OCI-LY1 (cell line): Measurements from ENCODE around the gene RIPOR2.

Experiments used
- H2AFZ ChIP-seq: fragments of 200-600 bp; sonication (generic), shearing (Covaris generic); 2 replicates; pipeline ENCODE4 v1.6.0; 2014; ENCODE audit warnings: antibody characterized with exemption, mild to moderate bottlenecking, low read length
- H3F3A ChIP-seq: fragments of 200-600 bp; sonication (generic), shearing (Covaris generic); 2 replicates; pipeline ENCODE4 v1.6.0; 2014; ENCODE audit warnings: mild to moderate bottlenecking, antibody characterized with exemption, low read length, moderate library complexity; ENCODE audit not compliant: insufficient read depth
- H3K27ac ChIP-seq: fragments of 200-600 bp; sonication (generic); 2 replicates; pipeline ENCODE4 v1.5.1; 2014; ENCODE audit warnings: low read length, mixed run types, mild to moderate bottlenecking, low read depth; ENCODE audit not compliant: poor library complexity, severe bottlenecking
- H3K27me3 ChIP-seq: fragments of 200-600 bp; sonication (generic); 2 replicates; pipeline ENCODE4 v1.6.0; 2014; ENCODE audit warnings: antibody characterized with exemption, mild to moderate bottlenecking, low read length, moderate library complexity; ENCODE audit not compliant: insufficient read depth
- H3K36me3 ChIP-seq: fragments of 200-600 bp; sonication (generic); 2 replicates; pipeline ENCODE4 v1.6.1; 2014; ENCODE audit warnings: mild to moderate bottlenecking, antibody characterized with exemption, low read length, moderate library complexity, mixed read lengths; ENCODE audit not compliant: insufficient read depth
- H3K4me1 ChIP-seq: fragments of 200-600 bp; sonication (generic); 2 replicates; pipeline ENCODE4 v1.5.1; 2014; ENCODE audit warnings: mild to moderate bottlenecking, low read length, moderate library complexity; ENCODE audit not compliant: insufficient read depth, severe bottlenecking
- H3K4me2 ChIP-seq: fragments of 200-600 bp; sonication (generic), shearing (Covaris generic); 2 replicates; pipeline ENCODE4 v1.6.1; 2014; ENCODE audit warnings: low read length
- H3K4me3 ChIP-seq: fragments of 200-600 bp; sonication (generic); 2 replicates; pipeline ENCODE4 v1.5.1; 2014; ENCODE audit warnings: low read length, low read depth, mild to moderate bottlenecking, mixed read lengths; ENCODE audit not compliant: poor library complexity, severe bottlenecking
- H3K79me2 ChIP-seq: fragments of 200-600 bp; shearing (Covaris generic); 2 replicates; pipeline ENCODE4 v1.6.1; 2016; ENCODE audit warnings: mixed run types, low read length, mixed read lengths; ENCODE audit not compliant: insufficient read depth
- H3K9ac ChIP-seq: fragments of 200-600 bp; sonication (generic), shearing (Covaris generic); 2 replicates; pipeline ENCODE4 v1.6.1; 2014; ENCODE audit warnings: mild to moderate bottlenecking, low read length, mixed read lengths
- H3K9me2 ChIP-seq: fragments of 200-600 bp; sonication (generic), shearing (Covaris generic); 2 replicates; pipeline ENCODE4 v1.6.1; 2014; ENCODE audit warnings: low read depth, mild to moderate bottlenecking, low read length, mixed read lengths
- H3K9me3 ChIP-seq: fragments of 200-600 bp; shearing (Covaris generic); 2 replicates; pipeline ENCODE4 v1.6.1; 2014; ENCODE audit warnings: low read length, mixed read lengths
- H4K20me1 ChIP-seq: fragments of 200-600 bp; sonication (generic), shearing (Covaris generic); 2 replicates; pipeline ENCODE4 v1.6.0; 2016; ENCODE audit warnings: mild to moderate bottlenecking, low read length; ENCODE audit not compliant: insufficient read depth
- EZH2 ChIP-seq: fragments of 200-600 bp; sonication (generic), shearing (Covaris generic); IDR thresholded peaks from 2 replicates; pipeline ENCODE4 v1.8.0; 2017; ENCODE audit warnings: borderline replicate concordance, mixed run types, mild to moderate bottlenecking, antibody characterized with exemption, low read length, moderate library complexity, mixed read lengths
- TF ChIP-seq, protein P1 (sequence below): fragments of 200-600 bp; sonication (generic), shearing (Covaris generic); IDR thresholded peaks from 2 replicates; pipeline ENCODE4 v1.5.1; 2017; ENCODE audit warnings: mild to moderate bottlenecking, antibody characterized with exemption, low read length, moderate library complexity, mixed read lengths

RIPOR2 gene

DNA sequence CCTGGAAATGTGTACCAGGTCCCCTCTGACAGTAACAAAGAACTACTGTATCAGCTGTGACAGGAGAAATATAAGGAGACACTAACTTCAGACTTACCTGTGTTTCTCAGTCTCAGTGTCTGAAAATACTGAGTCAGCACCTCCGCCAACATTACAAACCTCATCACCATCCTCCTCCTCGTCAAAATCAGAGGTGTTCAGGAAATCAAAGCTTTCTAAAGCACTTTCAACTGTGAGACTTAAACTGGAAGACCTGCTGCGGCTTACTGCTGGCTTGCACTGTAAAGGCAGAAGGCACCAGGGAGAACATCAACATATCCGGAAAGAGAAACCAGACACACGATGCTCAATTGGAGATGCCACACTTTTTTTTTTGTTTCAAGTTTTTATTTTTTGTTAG is 96.8 kb downstream of the RIPOR2 start:
- Histone ChIP-seq H3K9ac (no peak overlapping the region), H3K9me3 (no peaks in the 10 kb centered on the region), H3K4me3 (no peak overlapping the region), H3K36me3 (peaks cover 22% of the 10 kb centered on the region), H3K79me2 (no peaks in the 10 kb centered on the region), H3K9me2 (no peaks in the 10 kb centered on the region), H3K4me2 (no peak overlapping the region), H2AFZ (no peak overlapping the region), H3K4me1 (no peaks in the 10 kb centered on the region), H3K27me3 (no peaks in the 10 kb centered on the region), H3K27ac (no peak overlapping the region), H3F3A (no peaks in the 10 kb centered on the region), H4K20me1 (no peaks in the 10 kb centered on the region)
- no peak for TF ChIP-seq EZH2
- TF ChIP-seq, protein P1, sequence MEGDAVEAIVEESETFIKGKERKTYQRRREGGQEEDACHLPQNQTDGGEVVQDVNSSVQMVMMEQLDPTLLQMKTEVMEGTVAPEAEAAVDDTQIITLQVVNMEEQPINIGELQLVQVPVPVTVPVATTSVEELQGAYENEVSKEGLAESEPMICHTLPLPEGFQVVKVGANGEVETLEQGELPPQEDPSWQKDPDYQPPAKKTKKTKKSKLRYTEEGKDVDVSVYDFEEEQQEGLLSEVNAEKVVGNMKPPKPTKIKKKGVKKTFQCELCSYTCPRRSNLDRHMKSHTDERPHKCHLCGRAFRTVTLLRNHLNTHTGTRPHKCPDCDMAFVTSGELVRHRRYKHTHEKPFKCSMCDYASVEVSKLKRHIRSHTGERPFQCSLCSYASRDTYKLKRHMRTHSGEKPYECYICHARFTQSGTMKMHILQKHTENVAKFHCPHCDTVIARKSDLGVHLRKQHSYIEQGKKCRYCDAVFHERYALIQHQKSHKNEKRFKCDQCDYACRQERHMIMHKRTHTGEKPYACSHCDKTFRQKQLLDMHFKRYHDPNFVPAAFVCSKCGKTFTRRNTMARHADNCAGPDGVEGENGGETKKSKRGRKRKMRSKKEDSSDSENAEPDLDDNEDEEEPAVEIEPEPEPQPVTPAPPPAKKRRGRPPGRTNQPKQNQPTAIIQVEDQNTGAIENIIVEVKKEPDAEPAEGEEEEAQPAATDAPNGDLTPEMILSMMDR: no peak

DNA sequence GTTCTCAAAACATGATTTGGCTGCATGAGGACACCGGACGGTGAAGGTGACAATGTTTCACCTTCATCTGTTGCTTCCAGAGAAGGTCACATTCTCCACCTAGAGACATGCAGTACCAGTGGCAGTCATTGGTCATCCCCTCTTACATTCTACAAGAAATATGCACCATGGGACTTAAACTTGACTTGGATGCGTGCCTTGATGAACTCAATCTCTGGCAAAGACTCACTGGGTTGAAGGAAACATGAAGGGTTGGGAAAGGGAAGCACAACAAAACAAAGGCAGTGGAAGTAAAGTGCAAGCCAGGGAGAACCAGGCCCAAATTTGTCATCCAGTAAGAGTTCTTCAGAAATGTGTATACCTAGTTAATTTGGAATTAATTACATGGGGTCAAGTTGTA is 97.7 kb downstream of the RIPOR2 start:
- Histone ChIP-seq H3K27ac (no peak overlapping the region), H3K4me3 (no peak overlapping the region), H2AFZ (no peak overlapping the region), H3K27me3 (no peaks in the 10 kb centered on the region), H3K36me3 (peaks cover 22% of the 10 kb centered on the region), H3K9me3 (no peaks in the 10 kb centered on the region), H3K9ac (no peak overlapping the region), H3K9me2 (no peaks in the 10 kb centered on the region), H3F3A (no peaks in the 10 kb centered on the region), H4K20me1 (no peaks in the 10 kb centered on the region), H3K4me2 (no peak overlapping the region), H3K4me1 (no peaks in the 10 kb centered on the region), H3K79me2 (no peaks in the 10 kb centered on the region)
- no peak for TF ChIP-seq EZH2

GRCh38 chr6:24836109-24836508 is 99.7 kb downstream of the RIPOR2 start:
- H3K9ac ChIP-seq: no peak overlapping the region
- H3K9me2 ChIP-seq: no peaks in the 10 kb centered on the region
- no peak overlapping the region for H3K4me3 ChIP-seq
- no peak overlapping the region for H2AFZ ChIP-seq
- no peaks in the 10 kb centered on the region for H4K20me1 ChIP-seq
- no peaks in the 10 kb centered on the region for H3K9me3 ChIP-seq
- TF ChIP-seq EZH2: no peak
- TF ChIP-seq, protein P1: no peak
- H3K4me1 ChIP-seq: no peaks in the 10 kb centered on the region
- H3K4me2 ChIP-seq: no peak overlapping the region
- H3K27me3 ChIP-seq: no peaks in the 10 kb centered on the region
- no peaks in the 10 kb centered on the region for H3F3A ChIP-seq
- peaks cover 31% of the 10 kb centered on the region for H3K36me3 ChIP-seq
- no peak overlapping the region for H3K27ac ChIP-seq
- no peaks in the 10 kb centered on the region for H3K79me2 ChIP-seq

GRCh38 chr6:24833711-24834386 is 101.9 kb downstream of the RIPOR2 start:
- Histone ChIP-seq H3K4me3 (no peak overlapping the region), H3K27ac (no peak overlapping the region), H3K9me3 (no peaks in the 10 kb centered on the region), H3K4me1 (no peaks in the 10 kb centered on the region), H3K9ac (no peak overlapping the region), H3K9me2 (no peaks in the 10 kb centered on the region), H3K36me3 (peaks cover 40% of the 10 kb centered on the region), H3K27me3 (no peaks in the 10 kb centered on the region), H3F3A (no peaks in the 10 kb centered on the region), H3K79me2 (no peaks in the 10 kb centered on the region), H2AFZ (no peak overlapping the region), H4K20me1 (no peaks in the 10 kb centered on the region), H3K4me2 (no peak overlapping the region)
- TF ChIP-seq, protein P1: no peak
- TF ChIP-seq EZH2: no peak
